Liver (tissue), 9 donors: Measurements from ENCODE around the gene CYTH3. TPM values are rescaled to one million over a fixed set of nuclear protein-coding genes. Genes with fewer than 3 reads are reported as not detected.

Source experiments
- DNase-seq: peaks from one replicate; pipeline ENCODE4 v3.0.0-alpha.2; 2017; ENCODE audit warnings: low spot score
- H3K27ac ChIP-seq, 2 donors: one replicate each; pipeline ENCODE4 v1.7.0; 2013; ENCODE audit warnings: inconsistent platforms in 2 of 2, low read length in 2 of 2, control low read depth in 1 of 2, low read depth in 1 of 2, mild to moderate bottlenecking in 1 of 2
- H3K27me3 ChIP-seq, 4 donors: one replicate each; pipeline versions ENCODE4 v1.6.1 to v1.7.0; 2013; ENCODE audit warnings: low read length in 3 of 4, inconsistent platforms in 1 of 4, mild to moderate bottlenecking in 1 of 4, moderate library complexity in 1 of 4; ENCODE audit not compliant: control insufficient read depth in 4 of 4, insufficient read depth in 4 of 4
- H3K36me3 ChIP-seq, 4 donors: one replicate each; pipeline versions ENCODE4 v1.6.1 to v1.7.0; 2013; ENCODE audit warnings: low read length in 3 of 4, mild to moderate bottlenecking in 3 of 4, low read depth in 1 of 4, moderate library complexity in 1 of 4; ENCODE audit not compliant: control insufficient read depth in 4 of 4, insufficient read depth in 3 of 4
- H3K4me1 ChIP-seq, 4 donors: one replicate each; pipeline versions ENCODE4 v1.6.1 to v1.7.0; 2013; ENCODE audit warnings: low read length in 3 of 4, mild to moderate bottlenecking in 3 of 4, moderate library complexity in 1 of 4; ENCODE audit not compliant: control insufficient read depth in 4 of 4, insufficient read depth in 4 of 4
- H3K4me3 ChIP-seq, 3 donors: one replicate each; pipeline versions ENCODE4 v1.6.1 to v1.7.0; 2013; ENCODE audit warnings: low read length in 3 of 3, control low read depth in 1 of 3, low read depth in 1 of 3, mild to moderate bottlenecking in 1 of 3
- H3K9ac ChIP-seq, 2 donors: one replicate each; pipeline ENCODE4 v1.7.0; 2013; ENCODE audit warnings: low read length in 2 of 2, mild to moderate bottlenecking in 2 of 2, moderate library complexity in 2 of 2, control low read depth in 1 of 2, low read depth in 1 of 2
- H3K9me3 ChIP-seq, 4 donors: one replicate each; pipeline versions ENCODE4 v1.6.1 to v1.7.0; 2013; ENCODE audit warnings: low read length in 3 of 4; ENCODE audit not compliant: control insufficient read depth in 4 of 4
- ATF3 ChIP-seq: IDR thresholded peaks from 2 replicates; pipeline ENCODE4 v1.6.1; 2016; ENCODE audit warnings: antibody characterized with exemption
- CTCF ChIP-seq: fragments of 150-350 bp; IDR thresholded peaks from 2 replicates; pipeline ENCODE4 v1.5.1; 2017; ENCODE audit warnings: improper control_type of control experiment, low read depth, low read length; ENCODE audit not compliant: missing input control
- EGR1 ChIP-seq, 2 donors: IDR thresholded peaks; 2 replicates each; pipeline ENCODE4 v1.6.1; 2016 to 2018; ENCODE audit warnings: antibody characterized with exemption in 2 of 2, low read depth in 2 of 2
- FOXA1 ChIP-seq: IDR thresholded peaks from 2 replicates; pipeline ENCODE4 v1.6.1; 2016; ENCODE audit warnings: antibody characterized with exemption
- FOXA2 ChIP-seq: IDR thresholded peaks from 2 replicates; pipeline ENCODE4 v1.6.1; 2016; ENCODE audit warnings: antibody characterized with exemption
- GABPA ChIP-seq, 2 donors: IDR thresholded peaks in 1 of 2; conservative IDR thresholded peaks in 1 of 2; 2 replicates each; pipeline ENCODE4 v1.6.1; 2016; ENCODE audit warnings: antibody characterized with exemption in 2 of 2, mild to moderate bottlenecking in 1 of 2, moderate library complexity in 1 of 2
- HNF4A ChIP-seq, 2 donors: conservative IDR thresholded peaks; 2 replicates each; pipeline ENCODE4 v1.6.1; 2016; ENCODE audit warnings: antibody characterized with exemption in 2 of 2, mild to moderate bottlenecking in 2 of 2
- HNF4G ChIP-seq: IDR thresholded peaks from 2 replicates; pipeline ENCODE4 v1.6.1; 2016; ENCODE audit warnings: antibody characterized with exemption
- JUND ChIP-seq, 2 donors: IDR thresholded peaks; 2 replicates each; pipeline ENCODE4 v1.6.1; 2016; ENCODE audit warnings: antibody characterized with exemption in 2 of 2
- MAX ChIP-seq: IDR thresholded peaks from 2 replicates; pipeline ENCODE4 v1.6.1; 2016; ENCODE audit warnings: antibody characterized with exemption
- NR2F2 ChIP-seq: IDR thresholded peaks from 2 replicates; pipeline ENCODE4 v1.6.1; 2016; ENCODE audit warnings: antibody characterized with exemption
- RAD21 ChIP-seq, 2 donors: IDR thresholded peaks; 2 replicates each; pipeline ENCODE4 v1.6.1; 2016; ENCODE audit warnings: antibody characterized with exemption in 2 of 2, mild to moderate bottlenecking in 2 of 2
- REST ChIP-seq: IDR thresholded peaks from 2 replicates; pipeline ENCODE4 v1.6.1; 2016; ENCODE audit warnings: antibody characterized with exemption, mild to moderate bottlenecking
- RXRA ChIP-seq, 2 donors: IDR thresholded peaks; 2 replicates each; pipeline ENCODE4 v1.6.1; 2017 to 2018; ENCODE audit warnings: antibody characterized with exemption in 2 of 2, mild to moderate bottlenecking in 1 of 2
- SP1 ChIP-seq: IDR thresholded peaks from 2 replicates; pipeline ENCODE4 v1.6.1; 2018; ENCODE audit warnings: antibody characterized with exemption, mild to moderate bottlenecking
- TAF1 ChIP-seq: conservative IDR thresholded peaks from 2 replicates; pipeline ENCODE4 v1.6.1; 2016; ENCODE audit warnings: antibody characterized with exemption, mild to moderate bottlenecking
- YY1 ChIP-seq: IDR thresholded peaks from 2 replicates; pipeline ENCODE4 v1.6.1; 2016; ENCODE audit warnings: antibody characterized with exemption, mild to moderate bottlenecking
- ZBTB33 ChIP-seq: IDR thresholded peaks from 2 replicates; pipeline ENCODE4 v1.6.1; 2016; ENCODE audit warnings: antibody characterized with exemption
- WGBS: extraction: QIAGEN DNeasy Blood & Tissue Kit; methylation state at CpG from one replicate; pipeline ENCODE4 v1.1.7; 2013; 5-methylcytosine and 5-hydroxymethylcytosine counted together
- polyA plus RNA-seq, 2 donors: library from polyadenylated mRNA; stranded (reverse) in 1 of 2; unstranded in 1 of 2; fragments of 200-250 nt in 1 of 2; fragments of >200 nt in 1 of 2; fragmentation: Nextera tagmentation in 1 of 2; extraction: Ambion mirVana in 1 of 2; gene quantifications; one replicate each; pipeline versions ENCODE4 v1.2.1 to v1.2.3, GENCODE V29; 2013 to 2015
- total RNA-seq, 2 donors: library from RNA; depleted of rRNA; stranded (reverse); fragments of >200 nt; gene quantifications; one replicate each; pipeline ENCODE4 v1.2.3, GENCODE V29; 2014
- donor health status: healthy.
- donor health status: healthy.
- donor health status: healthy.
- donor health status: healthy.
- donor health status: healthy.

Gene CYTH3
- total and polyA plus RNA-seq, 4 donors, result 1.1 to 6.3 (median 3.7) TPM

- 93% methylated on average over 7 of the region's 7 CpGs for WGBS
- TF ChIP-seq NR2F2 (no peak), FOXA2 (no peak), YY1 (no peak), RAD21 (IDR thresholded peaks at IDR 0.05) (no peak), GABPA (IDR thresholded peaks at IDR 0.05 in 1 of 2, conservative IDR thresholded peaks at IDR 0.05 in 1 of 2) (no peak), ATF3 (no peak), MAX (no peak), RXRA (IDR thresholded peaks at IDR 0.05) (no peak), HNF4A (conservative IDR thresholded peaks at IDR 0.05) (no peak), CTCF (no peak), REST (no peak), JUND (IDR thresholded peaks at IDR 0.05) (no peak), SP1 (no peak), EGR1 (IDR thresholded peaks at IDR 0.05; ENCODE audit: low read depth in 2 of 2) (no peak), TAF1 (no peak), HNF4G (no peak), ZBTB33 (no peak)
- peaks cover 2 to 11% (median 8%) of the 10 kb centered on the region in 4 donors for H3K36me3 ChIP-seq
- no peak for DNase-seq
- no peaks in the 10 kb centered on the region for H3K27me3 ChIP-seq
- H3K9me3 ChIP-seq, result no peaks in the 10 kb centered on the region
- no peak overlapping the region for H3K9ac ChIP-seq
- H3K27ac ChIP-seq, result no peak overlapping the region
- H3K4me3 ChIP-seq, result no peak overlapping the region
- H3K4me1 ChIP-seq, result no peaks in the 10 kb centered on the region
Measured at GRCh38 chr7:6164010-6164409, 108.4 kb downstream of the CYTH3 start.

GRCh38 chr7:6163402-6163801, 109.0 kb downstream of the CYTH3 start:
- WGBS, result 96% methylated on average over 17 of the region's 17 CpGs
- no peak for DNase-seq
- no peak overlapping the region for H3K27ac ChIP-seq

More at GRCh38 chr7:6163402-6163801, 109.0 kb downstream of the CYTH3 start:
- Histone ChIP-seq H3K4me1 (no peaks in the 10 kb centered on the region), H3K27me3 (no peaks in the 10 kb centered on the region), H3K4me3 (no peak overlapping the region), H3K36me3 (peaks cover 2 to 17% (median 10%) of the 10 kb centered on the region in 4 donors), H3K9me3 (no peaks in the 10 kb centered on the region), H3K9ac (no peak overlapping the region)
- TF ChIP-seq YY1 (no peak), REST (no peak), FOXA2 (no peak), FOXA1 (no peak), GABPA (IDR thresholded peaks at IDR 0.05 in 1 of 2, conservative IDR thresholded peaks at IDR 0.05 in 1 of 2) (no peak), RAD21 (IDR thresholded peaks at IDR 0.05) (no peak)
